RWPE2 (cell line): Measurements from ENCODE around the gene KLF14.

Experiments
- ATAC-seq: fragments of 200-7000 bp; cut with Tn5 transposase; 3 replicates; pipeline ENCODE4 v1.9.1; 2021; ENCODE audit warnings: low read depth
- DNase-seq: peaks from one replicate; pipeline ENCODE4 v3.0.0-alpha.2; 2020; ENCODE audit warnings: low spot score
- H3K27ac ChIP-seq: fragments of 450-650 bp; 2 replicates; pipeline ENCODE4 v1.5.1; 2017; ENCODE audit warnings: mild to moderate bottlenecking; ENCODE audit not compliant: poor library complexity, severe bottlenecking
- H3K27me3 ChIP-seq: fragments of 250-450 bp; sonication (Bioruptor Pico); 2 replicates; pipeline ENCODE4 v1.5.1; 2021; ENCODE audit warnings: mild to moderate bottlenecking, moderate library complexity; ENCODE audit not compliant: insufficient read depth, poor library complexity, severe bottlenecking
- H3K36me3 ChIP-seq: fragments of 250-450 bp; sonication (Bioruptor Pico); 2 replicates; pipeline ENCODE4 v1.5.1; 2020; ENCODE audit warnings: low read depth, mild to moderate bottlenecking, moderate library complexity
- H3K4me1 ChIP-seq: fragments of 250-450 bp; sonication (Bioruptor Pico); 2 replicates; pipeline ENCODE4 v1.5.1; 2021; ENCODE audit warnings: mild to moderate bottlenecking, moderate library complexity; ENCODE audit not compliant: insufficient read depth, poor library complexity, severe bottlenecking
- H3K4me3 ChIP-seq: fragments of 250-450 bp; sonication (Bioruptor Pico); 2 replicates; pipeline ENCODE4 v1.5.1; 2021; ENCODE audit warnings: mild to moderate bottlenecking, moderate library complexity; ENCODE audit not compliant: severe bottlenecking
- H3K9me3 ChIP-seq: fragments of 250-450 bp; sonication (Bioruptor Pico); 2 replicates; pipeline ENCODE4 v1.5.1; 2021; ENCODE audit warnings: mild to moderate bottlenecking, moderate library complexity; ENCODE audit not compliant: severe bottlenecking
- TF ChIP-seq, protein P1 (sequence below): fragments of 450-650 bp; IDR thresholded peaks from one replicate; pipeline ENCODE4 v1.5.1; 2017; ENCODE audit warnings: mild to moderate bottlenecking, moderate library complexity; ENCODE audit not compliant: poor library complexity, severe bottlenecking

The KLF14 gene

GRCh38 chr7:130734815-130735716 is 1.1 kb upstream of the KLF14 start:
- Histone ChIP-seq H3K9me3 (peaks cover 10% of the 10 kb centered on the region), H3K4me1 (peaks cover 6% of the 10 kb centered on the region), H3K4me3 (peak overlapping the region; percentile 63), H3K36me3 (no peaks in the 10 kb centered on the region), H3K27ac (no peak overlapping the region), H3K27me3 (peaks cover 90% of the 10 kb centered on the region)
- DNase-seq (no peak), ATAC-seq (no peak)
- TF ChIP-seq, protein P1, sequence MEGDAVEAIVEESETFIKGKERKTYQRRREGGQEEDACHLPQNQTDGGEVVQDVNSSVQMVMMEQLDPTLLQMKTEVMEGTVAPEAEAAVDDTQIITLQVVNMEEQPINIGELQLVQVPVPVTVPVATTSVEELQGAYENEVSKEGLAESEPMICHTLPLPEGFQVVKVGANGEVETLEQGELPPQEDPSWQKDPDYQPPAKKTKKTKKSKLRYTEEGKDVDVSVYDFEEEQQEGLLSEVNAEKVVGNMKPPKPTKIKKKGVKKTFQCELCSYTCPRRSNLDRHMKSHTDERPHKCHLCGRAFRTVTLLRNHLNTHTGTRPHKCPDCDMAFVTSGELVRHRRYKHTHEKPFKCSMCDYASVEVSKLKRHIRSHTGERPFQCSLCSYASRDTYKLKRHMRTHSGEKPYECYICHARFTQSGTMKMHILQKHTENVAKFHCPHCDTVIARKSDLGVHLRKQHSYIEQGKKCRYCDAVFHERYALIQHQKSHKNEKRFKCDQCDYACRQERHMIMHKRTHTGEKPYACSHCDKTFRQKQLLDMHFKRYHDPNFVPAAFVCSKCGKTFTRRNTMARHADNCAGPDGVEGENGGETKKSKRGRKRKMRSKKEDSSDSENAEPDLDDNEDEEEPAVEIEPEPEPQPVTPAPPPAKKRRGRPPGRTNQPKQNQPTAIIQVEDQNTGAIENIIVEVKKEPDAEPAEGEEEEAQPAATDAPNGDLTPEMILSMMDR = no peak

GRCh38 chr7:130732980-130733930 is 752 bp downstream of the KLF14 start:
- Histone ChIP-seq H3K4me1 (peaks cover 6% of the 10 kb centered on the region), H3K36me3 (no peaks in the 10 kb centered on the region), H3K27me3 (peaks cover 83% of the 10 kb centered on the region), H3K4me3 (peak overlapping the region; percentile 63), H3K27ac (no peak overlapping the region), H3K9me3 (peaks cover 10% of the 10 kb centered on the region)
- DNase-seq (peak; percentile 61), ATAC-seq (peak; percentile 56; the same call in 2 of the 3 replicates)
- TF ChIP-seq, protein P1 = peak; percentile 40

DNA sequence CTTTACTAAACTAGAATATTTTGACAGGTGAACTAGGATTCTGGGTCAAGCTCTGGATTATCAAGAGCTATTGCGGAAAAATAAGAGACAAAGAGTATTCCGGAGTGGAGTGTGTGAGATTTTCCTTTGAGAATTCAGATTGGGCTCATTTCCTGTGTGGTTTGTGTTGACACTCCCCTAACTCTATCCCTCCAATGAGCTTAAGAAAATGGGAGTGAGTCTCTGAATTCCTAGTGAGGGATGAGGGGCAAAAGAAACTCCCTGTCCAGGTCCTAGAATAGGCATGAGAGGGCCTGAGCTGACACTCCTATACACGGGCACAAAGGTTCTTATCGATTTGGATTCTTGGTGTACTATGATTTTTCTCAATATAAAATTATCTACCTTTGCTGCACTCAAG is 10.2 kb downstream of the KLF14 start:
- Histone ChIP-seq H3K36me3 (no peaks in the 10 kb centered on the region), H3K27me3 (peaks cover 32% of the 10 kb centered on the region), H3K4me1 (no peaks in the 10 kb centered on the region), H3K4me3 (no peak overlapping the region), H3K27ac (no peak overlapping the region), H3K9me3 (no peaks in the 10 kb centered on the region)
- ATAC-seq = no peak
- DNase-seq = no peak
- TF ChIP-seq, protein P1 = no peak

DNA sequence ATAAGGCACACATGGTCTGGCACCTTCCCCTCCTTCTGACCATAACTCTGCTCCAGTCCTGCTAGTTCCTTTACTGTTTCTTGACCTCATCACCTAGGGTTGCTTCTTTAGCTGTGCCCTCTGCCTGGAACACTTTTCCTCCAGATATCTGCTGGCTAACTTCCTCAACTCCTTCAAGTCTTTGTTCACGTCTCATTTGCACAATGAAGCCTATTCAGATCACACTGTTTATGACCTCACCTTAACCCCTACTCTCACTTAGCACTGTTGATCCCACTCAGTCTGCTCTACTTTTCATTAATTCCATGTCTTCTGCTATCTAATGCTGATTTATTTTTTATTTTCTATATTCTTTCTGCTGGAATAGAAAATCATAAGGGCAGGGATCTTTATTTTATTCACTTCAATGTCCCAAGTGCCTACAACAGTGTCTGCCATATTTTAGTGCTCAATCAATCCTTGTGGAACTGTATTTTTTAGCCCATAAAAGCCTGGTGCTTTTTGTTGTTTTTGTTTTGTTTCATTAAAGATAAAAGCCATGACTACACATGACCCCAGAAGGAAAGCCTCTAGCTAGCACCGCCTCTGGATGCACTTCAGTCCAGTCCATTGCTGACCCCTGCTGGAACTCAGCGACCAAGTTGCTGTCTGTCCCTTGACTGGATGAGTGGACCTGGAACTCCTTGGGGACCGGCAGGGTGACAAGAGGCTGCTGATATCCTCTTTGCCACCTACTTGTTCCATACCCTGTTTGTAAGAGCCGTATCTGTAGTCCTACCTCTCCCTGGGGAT is 12.3 kb downstream of the KLF14 start:
- DNase-seq (no peak), ATAC-seq (peak; percentile 73)
- H3K36me3 ChIP-seq = no peaks in the 10 kb centered on the region
- H3K27me3 ChIP-seq = peaks cover 16% of the 10 kb centered on the region
- TF ChIP-seq, protein P1 = peak; percentile 57
- no peak overlapping the region for H3K4me3 ChIP-seq
- H3K9me3 ChIP-seq = no peaks in the 10 kb centered on the region
- H3K4me1 ChIP-seq = no peaks in the 10 kb centered on the region
- H3K27ac ChIP-seq = no peak overlapping the region
